Endothelial cell of umbilical vein (primary cell): ENCODE results near the gene PDHA1.

ENCODE experiments used
- MYC ChIP-seq: IDR thresholded peaks from one replicate; pipeline ENCODE4 v1.6.1; 2011; ENCODE audit warnings: mild to moderate bottlenecking, low read depth, low read length
- POLR2A ChIP-seq: IDR thresholded peaks from 2 replicates; pipeline ENCODE4 v1.6.1; 2012; ENCODE audit warnings: low read depth, mild to moderate bottlenecking, control low read depth, low read length
- POLR2AphosphoS5 ChIP-seq: IDR thresholded peaks from 2 replicates; pipeline ENCODE4 v1.6.1; 2012; ENCODE audit warnings: low read depth, mild to moderate bottlenecking, control low read depth, low read length, moderate library complexity; ENCODE audit not compliant: insufficient read depth
- TF ChIP-seq, protein P1 (sequence below), 2 donors: IDR thresholded peaks; 1 replicate in 1 of 2; 2 replicates in 1 of 2; pipeline ENCODE4 v1.5.1; 2011; ENCODE audit warnings: low read length in 2 of 2, mild to moderate bottlenecking in 2 of 2, moderate library complexity in 2 of 2, control low read depth in 1 of 2, inconsistent platforms in 1 of 2, low read depth in 1 of 2; ENCODE audit not compliant: insufficient read depth in 1 of 2; ENCODE audit errors: extremely low read depth in 1 of 2

DNA sequence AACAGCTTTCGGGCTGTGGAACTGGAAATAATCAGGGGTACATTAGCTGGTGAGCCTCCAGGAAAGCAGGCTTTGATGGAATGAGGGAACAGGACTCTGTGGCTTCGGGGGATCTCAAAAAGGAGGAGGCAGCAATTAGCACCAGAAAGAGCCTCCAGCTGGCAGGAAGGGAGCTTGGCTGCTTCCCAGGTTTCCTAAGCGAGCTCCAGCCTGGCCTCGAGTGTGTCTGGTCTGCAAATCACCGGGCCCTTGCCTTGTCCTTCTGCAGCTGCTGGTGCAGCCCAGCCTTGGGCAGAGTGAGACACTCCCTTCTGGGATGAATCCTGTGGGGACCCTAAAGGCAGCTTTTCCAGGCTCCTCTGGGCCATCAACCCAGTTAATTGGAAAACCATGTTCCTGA is 10.7 kb upstream of the PDHA1 start:
- TF ChIP-seq POLR2AphosphoS5 (no peak), MYC (no peak), POLR2A (no peak)
- TF ChIP-seq, protein P1, sequence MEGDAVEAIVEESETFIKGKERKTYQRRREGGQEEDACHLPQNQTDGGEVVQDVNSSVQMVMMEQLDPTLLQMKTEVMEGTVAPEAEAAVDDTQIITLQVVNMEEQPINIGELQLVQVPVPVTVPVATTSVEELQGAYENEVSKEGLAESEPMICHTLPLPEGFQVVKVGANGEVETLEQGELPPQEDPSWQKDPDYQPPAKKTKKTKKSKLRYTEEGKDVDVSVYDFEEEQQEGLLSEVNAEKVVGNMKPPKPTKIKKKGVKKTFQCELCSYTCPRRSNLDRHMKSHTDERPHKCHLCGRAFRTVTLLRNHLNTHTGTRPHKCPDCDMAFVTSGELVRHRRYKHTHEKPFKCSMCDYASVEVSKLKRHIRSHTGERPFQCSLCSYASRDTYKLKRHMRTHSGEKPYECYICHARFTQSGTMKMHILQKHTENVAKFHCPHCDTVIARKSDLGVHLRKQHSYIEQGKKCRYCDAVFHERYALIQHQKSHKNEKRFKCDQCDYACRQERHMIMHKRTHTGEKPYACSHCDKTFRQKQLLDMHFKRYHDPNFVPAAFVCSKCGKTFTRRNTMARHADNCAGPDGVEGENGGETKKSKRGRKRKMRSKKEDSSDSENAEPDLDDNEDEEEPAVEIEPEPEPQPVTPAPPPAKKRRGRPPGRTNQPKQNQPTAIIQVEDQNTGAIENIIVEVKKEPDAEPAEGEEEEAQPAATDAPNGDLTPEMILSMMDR (IDR thresholded peaks at IDR 0.05; ENCODE audit: extremely low read depth in 1 of 2, insufficient read depth in 1 of 2, low read depth in 1 of 2, low read length in 2 of 2): no peak
